K562 (cell line): ENCODE results near the gene CD248. TPM values are rescaled to one million over a fixed set of nuclear protein-coding genes. Genes with fewer than 3 reads are reported as not detected.
A peak's percentile ranks its signal among the peaks of the same experiment; 100 is the strongest.

Experiments used
- CEBPB ChIP-seq: fragments of 450-650 bp; IDR thresholded peaks from 2 replicates; pipeline ENCODE4 v1.6.1; 2016; ENCODE audit warnings: missing genetic modification characterization, missing compliant biosample characterization
- ETS1 ChIP-seq: conservative IDR thresholded peaks from 2 replicates; pipeline ENCODE4 v1.6.1; 2011; ENCODE audit warnings: low read depth, mild to moderate bottlenecking, low read length; ENCODE audit not compliant: control insufficient read depth
- IRF1 ChIP-seq: sonication (generic); formaldehyde crosslinking; IDR thresholded peaks from 2 replicates; pipeline ENCODE4 v1.8.0; 2022; ENCODE audit warnings: missing genetic modification reagents, mild to moderate bottlenecking, borderline replicate concordance
- MCM7 ChIP-seq, 2 experiments: fragments of 450-650 bp; IDR thresholded peaks; 2 replicates each; pipeline ENCODE4 v1.6.1; 2016 to 2018
- MEF2D ChIP-seq: conservative IDR thresholded peaks from 2 replicates; pipeline ENCODE4 v1.6.1; 2016; ENCODE audit warnings: low read depth, missing genetic modification characterization, missing compliant biosample characterization
- POLR2AphosphoS5 ChIP-seq: IDR thresholded peaks from 2 replicates; pipeline ENCODE4 v1.6.1; 2011; ENCODE audit warnings: mild to moderate bottlenecking, low read depth, low read length, moderate library complexity; ENCODE audit not compliant: control insufficient read depth, insufficient read depth
- SETDB1 ChIP-seq: IDR thresholded peaks from one replicate; pipeline ENCODE4 v1.6.1; 2012; ENCODE audit warnings: low read length, control low read depth, inconsistent platforms
- SMARCA4 ChIP-seq: fragments of 450-650 bp; IDR thresholded peaks from 2 replicates; pipeline ENCODE4 v1.6.1; 2016
- SMC3 ChIP-seq: conservative IDR thresholded peaks from 2 replicates; pipeline ENCODE4 v1.6.1; 2011; ENCODE audit warnings: low read depth, low read length, improper control_type of control experiment; ENCODE audit not compliant: insufficient read depth
- TSC22D4 ChIP-seq: fragments of 450-650 bp; IDR thresholded peaks from 2 replicates; pipeline ENCODE4 v1.6.1; 2016; ENCODE audit warnings: missing genetic modification characterization, missing biosample characterization, control low read depth
- ZBTB33 ChIP-seq: sonication (generic); formaldehyde crosslinking; IDR thresholded peaks from 2 replicates; pipeline ENCODE4 v1.8.1; 2023; ENCODE audit warnings: mild to moderate bottlenecking, missing genetic modification reagents
- ZC3H11A ChIP-seq: IDR thresholded peaks from 2 replicates; pipeline ENCODE4 v1.6.1; 2012; ENCODE audit warnings: low read depth, low read length, improper control_type of control experiment
- ZC3H4 ChIP-seq: sonication (generic); formaldehyde crosslinking; IDR thresholded peaks from 2 replicates; pipeline ENCODE4 v1.9.0; 2021; ENCODE audit warnings: missing genetic modification reagents, borderline replicate concordance
- ZNF146 ChIP-seq: IDR thresholded peaks from one replicate; pipeline ENCODE4 v1.6.1; 2018; ENCODE audit warnings: missing compliant biosample characterization; ENCODE audit not compliant: unreplicated experiment
- ZNF232 ChIP-seq: sonication (generic); formaldehyde crosslinking; IDR thresholded peaks from 2 replicates; pipeline ENCODE4 v1.8.0; 2022; ENCODE audit warnings: mild to moderate bottlenecking, missing genetic modification reagents
- ZNF280B ChIP-seq: fragments of 250-450 bp; sonication (Bioruptor Pico); IDR thresholded peaks from 2 replicates; pipeline ENCODE4 v1.5.1; 2021; ENCODE audit warnings: mild to moderate bottlenecking
- ZNF511 ChIP-seq: sonication (generic); formaldehyde crosslinking; IDR thresholded peaks from 2 replicates; pipeline ENCODE4 v1.8.0; 2022; ENCODE audit warnings: mild to moderate bottlenecking, missing genetic modification reagents
- ZNF766 ChIP-seq: fragments of 200-800 bp; sonication (Bioruptor generic); conservative IDR thresholded peaks from 2 replicates; pipeline ENCODE4 v1.6.1; 2016; ENCODE audit warnings: missing genetic modification characterization, missing compliant biosample characterization
- ZNF79 ChIP-seq: fragments of 250-450 bp; sonication (Bioruptor Pico); IDR thresholded peaks from 2 replicates; pipeline ENCODE4 v1.4.0; 2020; ENCODE audit warnings: low read depth, mild to moderate bottlenecking, moderate library complexity
- polyA plus RNA-seq, 8 experiments: library from polyadenylated mRNA; depleted of rRNA in 4 of 8; stranded (reverse) in 5 of 8; unstranded in 3 of 8; fragments of >200 nt; fragmentation: Nextera tagmentation in 2 of 8; fragmentation: Illumina TruSeq in 1 of 8; extraction: Ambion mirVana in 2 of 8; extraction: Trizol in 1 of 8; gene quantifications; 2 replicates each; pipeline versions ENCODE4 v1.2.1 to v1.2.3, GENCODE V29; 2011 to 2014; ENCODE audit warnings: inconsistent platforms in 1 of 8, missing spikeins in 1 of 8
- total RNA-seq, 7 experiments: library from RNA; depleted of rRNA in 6 of 7; stranded (reverse); fragments of >200 nt in 6 of 7; fragmentation: Illumina TruSeq in 2 of 7; extraction: Trizol in 2 of 7; gene quantifications; 2 replicates each; pipeline versions ENCODE4 v1.2.1 to v1.2.3, GENCODE V29; 2011 to 2021; ENCODE audit warnings: low replicate concordance in 1 of 7

Gene CD248
- total and polyA plus RNA-seq, 9 of the 15 experiments (the other 6 are each of a cell fraction or from before 2014, with no cell fraction given): 0.09 TPM; not detected in 8

GRCh38 chr11:66267379-66268243, 49.2 kb downstream of the CD248 start (continued):
- no peak for TF ChIP-seq CEBPB (tag)
- no peak for TF ChIP-seq SMC3
- no peak for TF ChIP-seq ZNF79 (CRISPR knock-in tag)
- no peak for TF ChIP-seq ZNF232 (CRISPR knock-in tag)
- TF ChIP-seq ZNF146 (CRISPR knock-in tag): no peak
- TF ChIP-seq MEF2D (tag): no peak
- TF ChIP-seq ZC3H4 (CRISPR knock-in tag): no peak
- TF ChIP-seq SETDB1: no peak
- TF ChIP-seq SMARCA4: no peak; the same call in 1 of the 2 replicates
- TF ChIP-seq ZNF766: 0 out of 2 replicates have a peak, but pooled peaks have one; percentile 13
- TF ChIP-seq IRF1: no peak
- 0 out of 2 replicates have a peak, but pooled peaks have one; percentile 25 for TF ChIP-seq ZNF511 (CRISPR knock-in tag)
- TF ChIP-seq TSC22D4: no peak
- TF ChIP-seq MCM7 (IDR thresholded peaks at IDR 0.05): no peak
- no peak for TF ChIP-seq ZC3H11A
- TF ChIP-seq ZBTB33: 0 out of 2 replicates have a peak, but pooled peaks have one; percentile 6
- TF ChIP-seq ETS1: no peak
- no peak for TF ChIP-seq ZNF280B
- peak; percentile 61; the same call in 1 of the 2 replicates for TF ChIP-seq POLR2AphosphoS5
